IMR-90 (cell line): ENCODE results near the gene RNASE7.

Experiments
- BHLHE40 ChIP-seq: fragments of 150-350 bp; IDR thresholded peaks from 2 replicates; pipeline ENCODE4 v1.6.1; 2016; ENCODE audit warnings: mild to moderate bottlenecking, low read depth, low read length
- CEBPB ChIP-seq: IDR thresholded peaks from 2 replicates; pipeline ENCODE4 v1.6.1; 2012; ENCODE audit warnings: low read depth, low read length, improper control_type of control experiment
- CHD1 ChIP-seq: IDR thresholded peaks from 2 replicates; pipeline ENCODE4 v1.6.1; 2012; ENCODE audit warnings: low read depth, low read length, improper control_type of control experiment
- CTCF ChIP-seq: conservative IDR thresholded peaks from 2 replicates; pipeline ENCODE4 v1.5.1; 2012; ENCODE audit warnings: mild to moderate bottlenecking, low read depth, low read length, improper control_type of control experiment
- ELK1 ChIP-seq: fragments of 150-350 bp; IDR thresholded peaks from 2 replicates; pipeline ENCODE4 v1.6.1; 2016; ENCODE audit warnings: low read depth, mild to moderate bottlenecking, low read length, moderate library complexity, borderline replicate concordance
- FOS ChIP-seq: fragments of 150-350 bp; IDR thresholded peaks from 2 replicates; pipeline ENCODE4 v1.6.1; 2016; ENCODE audit warnings: low read depth, low read length
- MAFK ChIP-seq: IDR thresholded peaks from 2 replicates; pipeline ENCODE4 v1.6.1; 2012; ENCODE audit warnings: low read depth, low read length, improper control_type of control experiment
- MAZ ChIP-seq: IDR thresholded peaks from 2 replicates; pipeline ENCODE4 v1.6.1; 2012; ENCODE audit warnings: low read depth, mild to moderate bottlenecking, low read length, improper control_type of control experiment, moderate library complexity, borderline replicate concordance
- MXI1 ChIP-seq: IDR thresholded peaks from 2 replicates; pipeline ENCODE4 v1.6.1; 2012; ENCODE audit warnings: low read depth, mild to moderate bottlenecking, low read length, moderate library complexity, borderline replicate concordance
- POLR2A ChIP-seq: IDR thresholded peaks from 2 replicates; pipeline ENCODE4 v1.6.1; 2012; ENCODE audit warnings: mild to moderate bottlenecking, low read depth, low read length
- RAD21 ChIP-seq: IDR thresholded peaks from 2 replicates; pipeline ENCODE4 v1.6.1; 2012; ENCODE audit warnings: low read length, improper control_type of control experiment
- RFX5 ChIP-seq: IDR thresholded peaks from 2 replicates; pipeline ENCODE4 v1.8.0; 2012; ENCODE audit warnings: low read depth, mild to moderate bottlenecking, low read length, moderate library complexity
- SMC3 ChIP-seq: fragments of 150-350 bp; IDR thresholded peaks from 2 replicates; pipeline ENCODE4 v1.6.1; 2016; ENCODE audit warnings: low read depth, mild to moderate bottlenecking, antibody characterized with exemption, low read length, moderate library complexity
- TF ChIP-seq, protein P1 (sequence below): fragments of 150-350 bp; IDR thresholded peaks from 2 replicates; pipeline ENCODE4 v1.6.1; 2017; ENCODE audit warnings: mild to moderate bottlenecking, antibody characterized with exemption, low read length, low read depth

- TF ChIP-seq RFX5 (no peak), CTCF (no peak), MXI1 (no peak), RAD21 (no peak), POLR2A (no peak), ELK1 (no peak), BHLHE40 (no peak), MAFK (no peak), MAZ (no peak), SMC3 (no peak), CEBPB (no peak), CHD1 (no peak), FOS (no peak)
- TF ChIP-seq, protein P1, sequence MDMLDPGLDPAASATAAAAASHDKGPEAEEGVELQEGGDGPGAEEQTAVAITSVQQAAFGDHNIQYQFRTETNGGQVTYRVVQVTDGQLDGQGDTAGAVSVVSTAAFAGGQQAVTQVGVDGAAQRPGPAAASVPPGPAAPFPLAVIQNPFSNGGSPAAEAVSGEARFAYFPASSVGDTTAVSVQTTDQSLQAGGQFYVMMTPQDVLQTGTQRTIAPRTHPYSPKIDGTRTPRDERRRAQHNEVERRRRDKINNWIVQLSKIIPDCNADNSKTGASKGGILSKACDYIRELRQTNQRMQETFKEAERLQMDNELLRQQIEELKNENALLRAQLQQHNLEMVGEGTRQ = no peak
Measured at GRCh38 chr14:21017528-21018245, 24.5 kb upstream of the RNASE7 start.
